GM10266 (cell line): ENCODE data around the gene SLC12A5.

Experiments used
- DNase-seq: peaks from one replicate; pipeline ENCODE4 v3.0.0; 2012; ENCODE audit errors: extremely low spot score
- TF ChIP-seq, protein P1 (sequence below): IDR thresholded peaks from 2 replicates; pipeline ENCODE4 v1.5.1; 2012; ENCODE audit warnings: mild to moderate bottlenecking, low read depth; ENCODE audit not compliant: control insufficient read depth, insufficient read depth; ENCODE audit errors: missing control alignments

Gene SLC12A5

DNA sequence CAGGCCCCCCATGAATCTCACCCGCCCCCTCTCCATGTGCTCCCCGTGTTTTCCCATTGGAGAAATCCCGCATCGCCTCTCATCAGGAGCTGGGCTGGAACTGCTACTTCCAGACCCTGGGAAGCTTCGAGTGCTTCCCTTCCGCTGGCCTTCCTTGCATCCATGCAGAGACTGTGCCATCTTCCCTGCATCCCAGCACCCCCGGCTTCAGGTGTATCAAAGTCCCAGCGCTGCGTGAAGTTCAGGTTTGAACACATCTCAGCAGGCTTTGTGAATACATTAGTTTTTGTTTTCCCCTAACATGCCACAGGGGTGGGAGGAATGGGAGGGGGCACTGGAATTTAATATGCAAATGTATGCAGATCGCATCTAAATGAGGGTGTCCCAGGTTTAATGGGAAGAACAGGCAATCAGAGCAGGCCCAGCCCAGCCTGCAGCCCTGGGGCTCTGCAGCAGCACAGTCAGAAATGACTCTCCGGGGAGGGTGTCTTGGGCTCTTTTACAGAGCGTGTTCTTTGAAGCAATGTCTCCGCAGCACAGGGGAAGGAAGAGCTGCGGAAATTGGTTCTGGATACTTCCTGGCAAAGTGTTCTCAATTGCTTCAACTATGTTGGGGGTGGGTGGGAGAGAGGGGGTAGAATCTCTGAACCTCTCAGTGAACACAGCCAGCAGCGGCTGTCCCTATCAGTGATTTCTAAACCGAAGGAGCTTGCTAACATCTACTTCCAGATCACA lies 28.6 kb upstream of the SLC12A5 start:
- TF ChIP-seq, protein P1, sequence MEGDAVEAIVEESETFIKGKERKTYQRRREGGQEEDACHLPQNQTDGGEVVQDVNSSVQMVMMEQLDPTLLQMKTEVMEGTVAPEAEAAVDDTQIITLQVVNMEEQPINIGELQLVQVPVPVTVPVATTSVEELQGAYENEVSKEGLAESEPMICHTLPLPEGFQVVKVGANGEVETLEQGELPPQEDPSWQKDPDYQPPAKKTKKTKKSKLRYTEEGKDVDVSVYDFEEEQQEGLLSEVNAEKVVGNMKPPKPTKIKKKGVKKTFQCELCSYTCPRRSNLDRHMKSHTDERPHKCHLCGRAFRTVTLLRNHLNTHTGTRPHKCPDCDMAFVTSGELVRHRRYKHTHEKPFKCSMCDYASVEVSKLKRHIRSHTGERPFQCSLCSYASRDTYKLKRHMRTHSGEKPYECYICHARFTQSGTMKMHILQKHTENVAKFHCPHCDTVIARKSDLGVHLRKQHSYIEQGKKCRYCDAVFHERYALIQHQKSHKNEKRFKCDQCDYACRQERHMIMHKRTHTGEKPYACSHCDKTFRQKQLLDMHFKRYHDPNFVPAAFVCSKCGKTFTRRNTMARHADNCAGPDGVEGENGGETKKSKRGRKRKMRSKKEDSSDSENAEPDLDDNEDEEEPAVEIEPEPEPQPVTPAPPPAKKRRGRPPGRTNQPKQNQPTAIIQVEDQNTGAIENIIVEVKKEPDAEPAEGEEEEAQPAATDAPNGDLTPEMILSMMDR = no peak

DNA sequence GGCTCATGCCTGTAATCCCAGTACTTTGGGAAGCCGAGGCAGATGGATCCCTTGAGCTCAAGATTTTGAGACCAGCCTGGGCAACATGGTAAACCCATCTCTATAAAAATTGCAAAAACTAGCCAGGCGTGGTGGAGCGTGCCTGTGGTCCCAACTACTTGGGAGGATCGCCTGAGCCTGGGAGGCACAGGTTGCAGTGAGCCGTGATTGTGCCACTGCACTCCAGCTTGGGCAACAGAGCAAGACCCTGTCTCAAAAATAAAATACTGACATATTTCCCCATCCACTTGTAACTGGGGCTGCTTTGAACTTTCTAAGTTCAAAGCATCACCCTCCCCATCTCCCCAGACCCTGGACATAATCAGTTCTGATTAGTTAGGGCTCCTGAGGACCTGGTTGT lies 27.5 kb upstream of the SLC12A5 start:
- DNase-seq = no peak
- TF ChIP-seq, protein P1 = no peak

More for the DNA sequence above, 28.6 kb upstream of the SLC12A5 start:
- DNase-seq = no peak

DNA sequence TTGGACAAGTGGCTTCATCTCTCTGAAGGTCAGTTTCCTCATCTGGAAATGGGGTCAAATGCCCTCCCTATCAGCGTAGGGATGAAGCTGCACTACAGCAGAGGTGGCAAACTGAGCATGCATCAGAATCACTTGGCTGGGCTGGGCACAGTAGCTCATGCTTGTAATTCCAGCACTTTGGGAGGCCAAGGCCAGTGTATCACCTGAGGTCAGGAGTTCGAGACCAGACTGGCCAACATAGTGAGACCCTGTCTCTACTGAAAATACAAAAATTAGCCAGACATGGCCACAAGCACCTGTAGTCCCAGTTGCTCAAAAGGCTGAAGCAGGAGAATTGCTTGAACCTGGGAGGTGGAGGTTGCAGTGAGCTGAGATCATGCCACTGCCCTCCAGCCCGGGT lies 27.0 kb upstream of the SLC12A5 start:
- TF ChIP-seq, protein P1 = no peak
- no peak for DNase-seq

DNA sequence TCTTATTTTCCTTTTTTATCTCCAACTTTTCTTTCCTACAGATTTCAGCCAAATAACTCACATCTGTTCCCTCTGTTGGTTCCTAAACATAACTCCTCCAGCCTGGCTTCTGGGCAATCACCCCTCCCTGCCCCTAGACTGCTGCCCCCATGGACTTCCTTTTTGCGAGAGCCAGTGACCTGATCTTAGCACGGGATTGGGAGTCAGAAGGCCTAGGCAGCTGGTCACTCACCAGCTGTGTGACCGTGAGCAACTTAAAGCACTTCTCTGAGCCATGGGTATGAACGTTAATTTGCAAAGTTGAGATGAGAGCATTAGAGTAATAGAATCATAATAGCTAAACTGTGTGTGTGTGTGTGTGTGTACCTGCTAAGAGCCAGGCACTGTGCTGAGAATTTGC lies 24.8 kb upstream of the SLC12A5 start:
- no peak for DNase-seq
- TF ChIP-seq, protein P1 = no peak

DNA sequence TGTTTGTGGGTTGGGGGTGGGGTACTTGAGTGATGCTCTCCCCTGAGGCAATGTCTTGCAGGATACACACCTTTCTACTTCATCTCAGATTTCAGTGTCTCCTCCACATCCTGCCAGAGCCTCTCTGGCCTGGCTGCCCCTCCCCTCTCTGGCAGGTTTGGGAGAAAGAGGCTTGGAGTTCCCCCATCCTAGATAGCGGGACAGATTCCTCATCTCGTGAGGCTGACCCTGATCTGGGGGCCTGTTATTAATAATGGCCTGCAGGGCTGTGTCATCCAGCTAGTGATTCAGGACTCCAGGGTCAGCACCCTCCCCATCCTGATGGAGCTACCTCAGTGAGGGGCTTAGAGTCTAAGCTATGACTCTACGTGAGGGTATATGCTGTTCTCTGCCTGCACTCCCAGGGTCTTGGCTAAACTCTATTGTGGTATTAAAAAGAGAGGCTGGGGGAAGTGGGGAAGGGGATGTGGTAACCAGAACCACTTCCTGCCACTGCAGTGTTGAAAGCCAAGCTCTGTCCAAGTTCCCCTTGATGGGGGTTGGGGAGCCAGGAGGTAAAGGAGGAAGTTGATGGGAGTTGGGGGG lies 24.0 kb upstream of the SLC12A5 start:
- TF ChIP-seq, protein P1 = no peak

DNA sequence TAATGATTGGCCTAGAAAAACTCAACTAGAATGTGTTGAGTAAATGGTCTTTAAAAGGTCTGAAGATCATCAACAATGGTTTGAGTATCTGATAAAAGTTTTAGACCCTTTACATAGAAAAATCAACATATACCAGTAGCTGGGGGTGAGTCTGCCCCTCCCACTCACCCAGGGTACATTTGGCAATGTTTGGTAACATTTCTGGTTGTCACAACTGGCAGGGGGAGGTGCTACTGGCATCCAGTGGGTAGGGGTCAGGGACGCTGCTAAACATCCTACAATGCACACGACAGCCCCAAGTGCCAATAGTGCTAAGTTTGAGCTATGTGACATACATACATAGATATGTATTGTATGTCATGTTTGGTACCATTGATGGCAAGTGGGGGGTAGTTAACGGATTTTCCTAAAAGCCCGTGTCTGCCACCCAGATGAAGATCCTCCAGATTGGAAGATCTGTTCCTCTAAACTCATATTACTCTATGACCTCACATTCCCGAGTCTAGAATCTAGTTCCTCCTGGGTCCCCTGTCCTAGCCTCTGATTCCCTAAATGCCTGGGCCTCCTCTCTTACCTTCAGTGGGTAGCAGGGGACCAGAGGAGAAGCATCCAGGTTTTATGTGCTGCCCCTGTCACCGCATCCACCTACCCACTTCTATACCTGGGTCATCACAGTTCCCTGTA lies 22.9 kb upstream of the SLC12A5 start:
- DNase-seq = no peak
- TF ChIP-seq, protein P1 = no peak

More for the DNA sequence above, 24.0 kb upstream of the SLC12A5 start:
- DNase-seq = no peak

DNA sequence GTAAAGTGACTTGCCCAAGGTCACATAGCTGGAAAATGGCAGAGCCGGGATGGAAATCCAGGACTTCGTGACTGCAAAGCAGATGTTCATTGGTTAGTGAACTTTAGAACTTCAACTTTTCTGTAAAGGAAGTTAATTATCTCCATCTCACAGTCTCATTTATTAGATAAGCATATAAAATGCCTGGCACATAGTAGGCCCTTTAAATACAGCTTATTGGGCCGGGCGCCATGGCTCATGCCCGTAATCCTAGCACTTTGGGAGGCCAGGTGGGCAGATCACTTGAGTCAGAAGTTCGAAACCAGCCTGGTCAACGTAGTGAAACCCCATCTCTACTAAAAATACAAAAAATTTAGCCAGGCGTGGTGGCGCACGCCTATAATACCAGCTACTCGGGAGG lies 22.1 kb upstream of the SLC12A5 start:
- TF ChIP-seq, protein P1 = no peak
- DNase-seq = no peak
